ENCODE measurements around the gene ZNF740.

DNA sequence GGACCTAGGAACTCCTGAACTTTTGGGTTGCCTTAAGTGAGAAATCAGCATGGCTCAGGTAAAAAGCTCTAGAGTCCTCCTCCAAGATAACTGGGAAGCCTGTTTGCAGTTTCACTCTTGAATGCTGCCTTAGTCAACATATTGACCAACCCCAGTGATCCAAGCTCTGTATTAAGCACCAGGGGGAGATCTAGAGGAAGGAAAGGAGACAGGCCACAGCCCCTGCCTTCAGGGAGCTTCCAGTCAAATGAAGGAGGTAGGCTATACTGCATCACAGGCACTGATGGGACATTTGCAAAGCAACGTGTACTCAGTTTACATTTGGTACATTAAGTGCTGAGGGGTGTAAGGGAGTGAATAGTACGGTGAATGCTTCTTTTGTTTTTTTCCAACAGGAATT is 1.4 kb downstream of the ZNF740 start:
- TF ChIP-seq CTCF (IDR thresholded peaks at IDR 0.05) (no peak), EZH2 (IDR thresholded peaks at IDR 0.05; ENCODE audit: borderline replicate concordance, insufficient read depth, low read depth, low read length, poor library complexity, severe bottlenecking) (no peak)

Data from B cell (primary cell).